Activated naive CD4-positive, alpha-beta T cell treated with anti-CD3 and anti-CD28 coated beads, Interleukin-2, amount 50 U/mL, for 24 hours (primary cell): ENCODE measurements around the gene PIGX.
"Not testable (repeated sequence)": the region's sequence is repeated elsewhere in the genome, so short reads cannot be mapped to it uniquely, and the experiment has no call there.

ENCODE experiments used
- H3K27ac Mint-ChIP-seq: one replicate; pipeline ENCODE4 v1.8.0; 2021; ENCODE audit warnings: mild to moderate bottlenecking, mixed read lengths
- H3K27me3 Mint-ChIP-seq: one replicate; pipeline ENCODE4 v1.8.0; 2021; ENCODE audit warnings: mixed read lengths
- H3K36me3 Mint-ChIP-seq: one replicate; pipeline ENCODE4 v1.8.0; 2021; ENCODE audit warnings: mixed read lengths
- H3K4me1 Mint-ChIP-seq: one replicate; pipeline ENCODE4 v1.8.0; 2021; ENCODE audit warnings: mixed read lengths
- H3K4me3 Mint-ChIP-seq: one replicate; pipeline ENCODE4 v1.8.0; 2021; ENCODE audit warnings: mild to moderate bottlenecking, mixed read lengths
- H3K9me3 Mint-ChIP-seq: one replicate; pipeline ENCODE4 v1.8.0; 2021; ENCODE audit warnings: mixed read lengths

The PIGX gene

GRCh38 chr3:196736670-196737374, 24.6 kb downstream of the PIGX start:
- H3K36me3 Mint-ChIP-seq, result peaks cover 4% of the 10 kb centered on the region
- H3K27ac Mint-ChIP-seq, result no peak overlapping the region
- no peak overlapping the region for H3K4me3 Mint-ChIP-seq
- no peaks in the 10 kb centered on the region for H3K27me3 Mint-ChIP-seq
- H3K4me1 Mint-ChIP-seq, result peaks cover 17% of the 10 kb centered on the region
- H3K9me3 Mint-ChIP-seq, result no peaks in the 10 kb centered on the region

- Mint-ChIP-seq H3K27ac (no peak overlapping the region), H3K4me1 (peaks cover 18% of the 10 kb centered on the region), H3K9me3 (no peaks in the 10 kb centered on the region), H3K27me3 (no peaks in the 10 kb centered on the region), H3K4me3 (no peak overlapping the region), H3K36me3 (peaks cover 4% of the 10 kb centered on the region)
Observed at GRCh38 chr3:196737655-196738054, 25.5 kb downstream of the PIGX start.

GRCh38 chr3:196739671-196740480, 27.7 kb downstream of the PIGX start, which contains the start of gene PAK2:
Gene PAK2 (plus strand): TSS chr3:196739857. CDS start chr3:196782647, 42,790 bp downstream.
- H3K4me3 Mint-ChIP-seq, result peak within 1 kb of the TSS; percentile 99
- H3K9me3 Mint-ChIP-seq, result no peaks in the 10 kb centered on the region
- H3K27me3 Mint-ChIP-seq, result no peaks in the 10 kb centered on the region
- peaks cover 4% of the 10 kb centered on the region for H3K36me3 Mint-ChIP-seq
- H3K4me1 Mint-ChIP-seq, result peaks cover 33% of the 10 kb centered on the region
- H3K27ac Mint-ChIP-seq, result peak within 1 kb of the TSS; percentile 100

- Mint-ChIP-seq H3K27ac (peak overlapping the region; percentile 100), H3K9me3 (no peaks in the 10 kb centered on the region), H3K4me3 (peak overlapping the region; percentile 99), H3K36me3 (peaks cover 3% of the 10 kb centered on the region), H3K4me1 (peaks cover 35% of the 10 kb centered on the region), H3K27me3 (no peaks in the 10 kb centered on the region)
Observed at GRCh38 chr3:196740481-196741248, 28.5 kb downstream of the PIGX start.

- peak overlapping the region; percentile 100 for H3K27ac Mint-ChIP-seq
- peak overlapping the region; percentile 99 for H3K4me3 Mint-ChIP-seq
- H3K27me3 Mint-ChIP-seq, result no peaks in the 10 kb centered on the region
- peaks cover 6% of the 10 kb centered on the region for H3K36me3 Mint-ChIP-seq
- H3K9me3 Mint-ChIP-seq, result no peaks in the 10 kb centered on the region
- H3K4me1 Mint-ChIP-seq, result peaks cover 40% of the 10 kb centered on the region
Observed at GRCh38 chr3:196741249-196741889, 29.2 kb downstream of the PIGX start.

GRCh38 chr3:196743569-196743968, 31.4 kb downstream of the PIGX start:
- not testable (repeated sequence) for H3K27ac Mint-ChIP-seq, H3K9me3 Mint-ChIP-seq, H3K4me3 Mint-ChIP-seq, H3K27me3 Mint-ChIP-seq, H3K36me3 Mint-ChIP-seq
- H3K4me1 Mint-ChIP-seq, result peaks cover 56% of the 10 kb centered on the region

GRCh38 chr3:196749125-196749524, 36.9 kb downstream of the PIGX start:
- Mint-ChIP-seq H3K4me1 (peaks cover 66% of the 10 kb centered on the region), H3K9me3 (no peaks in the 10 kb centered on the region), H3K4me3 (no peak overlapping the region), H3K27ac (no peak overlapping the region), H3K27me3 (no peaks in the 10 kb centered on the region), H3K36me3 (peaks cover 16% of the 10 kb centered on the region)

GRCh38 chr3:196753201-196753600, 41.0 kb downstream of the PIGX start:
- no peaks in the 10 kb centered on the region for H3K9me3 Mint-ChIP-seq
- H3K27me3 Mint-ChIP-seq, result no peaks in the 10 kb centered on the region
- H3K27ac Mint-ChIP-seq, result peak overlapping the region; percentile 79
- H3K36me3 Mint-ChIP-seq, result peaks cover 29% of the 10 kb centered on the region
- peaks cover 71% of the 10 kb centered on the region for H3K4me1 Mint-ChIP-seq
- no peak overlapping the region for H3K4me3 Mint-ChIP-seq

- Mint-ChIP-seq H3K4me1 (peaks cover 66% of the 10 kb centered on the region), H3K27me3 (no peaks in the 10 kb centered on the region), H3K27ac (peak overlapping the region; percentile 73), H3K36me3 (peaks cover 26% of the 10 kb centered on the region), H3K9me3 (no peaks in the 10 kb centered on the region), H3K4me3 (peak overlapping the region; percentile 36)
Observed at GRCh38 chr3:196754091-196754981, 42.2 kb downstream of the PIGX start.

GRCh38 chr3:196756732-196757131, 44.6 kb downstream of the PIGX start:
- peaks cover 63% of the 10 kb centered on the region for H3K4me1 Mint-ChIP-seq
- no peak overlapping the region for H3K4me3 Mint-ChIP-seq
- no peaks in the 10 kb centered on the region for H3K27me3 Mint-ChIP-seq
- H3K36me3 Mint-ChIP-seq, result peaks cover 25% of the 10 kb centered on the region
- no peaks in the 10 kb centered on the region for H3K9me3 Mint-ChIP-seq
- H3K27ac Mint-ChIP-seq, result peak overlapping the region; percentile 89

- no peaks in the 10 kb centered on the region for H3K27me3 Mint-ChIP-seq
- H3K4me1 Mint-ChIP-seq, result peaks cover 63% of the 10 kb centered on the region
- peak overlapping the region; percentile 27 for H3K4me3 Mint-ChIP-seq
- H3K9me3 Mint-ChIP-seq, result no peaks in the 10 kb centered on the region
- peak overlapping the region; percentile 85 for H3K27ac Mint-ChIP-seq
- peaks cover 25% of the 10 kb centered on the region for H3K36me3 Mint-ChIP-seq
Observed at GRCh38 chr3:196757876-196758739, 45.9 kb downstream of the PIGX start.

- Mint-ChIP-seq H3K9me3 (no peaks in the 10 kb centered on the region), H3K36me3 (peaks cover 12% of the 10 kb centered on the region), H3K4me3 (no peak overlapping the region), H3K4me1 (peaks cover 47% of the 10 kb centered on the region), H3K27ac (no peak overlapping the region), H3K27me3 (no peaks in the 10 kb centered on the region)
Observed at GRCh38 chr3:196763179-196763578, 51.0 kb downstream of the PIGX start.

- Mint-ChIP-seq H3K4me3 (no peak overlapping the region), H3K9me3 (no peaks in the 10 kb centered on the region), H3K4me1 (peaks cover 42% of the 10 kb centered on the region), H3K27me3 (no peaks in the 10 kb centered on the region), H3K36me3 (peaks cover 13% of the 10 kb centered on the region), H3K27ac (peak overlapping the region; percentile 80)
Observed at GRCh38 chr3:196765454-196765853, 53.3 kb downstream of the PIGX start.

GRCh38 chr3:196771067-196771466, 58.9 kb downstream of the PIGX start:
- no peaks in the 10 kb centered on the region for H3K9me3 Mint-ChIP-seq
- peak overlapping the region; percentile 51 for H3K4me3 Mint-ChIP-seq
- peaks cover 6% of the 10 kb centered on the region for H3K36me3 Mint-ChIP-seq
- H3K27me3 Mint-ChIP-seq, result no peaks in the 10 kb centered on the region
- peak overlapping the region; percentile 35 for H3K27ac Mint-ChIP-seq
- peaks cover 70% of the 10 kb centered on the region for H3K4me1 Mint-ChIP-seq
